Embryonic facial prominence (tissue), 1 donor: ENCODE results near the gene PNCK.

Experiments used
- DNase-seq: peaks from one replicate; pipeline ENCODE4 v3.0.0-alpha.2; 2016; ENCODE audit errors: extremely low spot score

PNCK gene

GRCh38 chrX:153628129-153628528 is 45.5 kb downstream of the PNCK start:
- no peak for DNase-seq

- no peak for DNase-seq
These were observed 45.9 kb downstream of the PNCK start for GRCh38 chrX:153627675-153628111.

DNA sequence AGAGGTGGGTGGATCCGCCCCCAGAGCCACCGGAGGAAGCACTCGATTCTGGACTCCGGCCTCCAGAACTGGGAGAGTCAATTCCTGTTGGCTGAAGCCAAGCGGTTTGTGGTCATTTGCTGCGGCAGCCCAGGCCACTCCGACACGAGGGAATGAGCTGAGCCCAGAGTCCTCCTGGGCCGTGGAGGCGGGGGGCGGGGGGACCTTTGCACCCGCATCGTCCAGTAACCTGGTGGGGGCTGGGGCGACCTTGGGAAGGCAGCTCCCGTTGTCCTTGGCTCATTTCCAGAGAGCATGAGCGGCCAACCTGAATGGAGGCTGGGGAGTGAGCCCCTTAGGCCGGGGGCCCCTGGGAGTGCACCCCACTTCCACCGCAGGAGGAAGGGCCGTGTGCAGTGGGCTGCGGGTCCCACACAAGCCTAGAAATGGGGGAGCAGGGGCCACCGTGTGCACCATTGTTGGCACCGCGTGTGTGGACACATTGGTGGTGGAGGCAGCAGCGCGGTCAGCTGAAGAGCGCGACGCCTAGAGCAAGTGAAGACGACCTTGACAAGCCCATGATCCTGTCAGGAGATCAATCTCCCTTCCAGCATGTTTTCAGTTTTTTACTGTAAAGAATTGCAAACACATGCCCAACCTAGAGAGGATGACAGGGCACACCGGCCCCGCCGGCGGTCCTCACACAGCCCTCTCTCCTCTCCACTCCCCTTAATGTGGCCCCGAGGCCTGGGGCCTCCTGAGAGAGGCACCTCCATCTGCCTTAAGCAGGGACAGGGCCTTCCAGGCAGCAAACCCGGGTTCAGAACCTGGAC is 46.5 kb downstream of the PNCK start:
- DNase-seq = no peak

- no peak for DNase-seq
These were observed 47.5 kb downstream of the PNCK start for GRCh38 chrX:153626025-153626633.

GRCh38 chrX:153625271-153626024 is 48.2 kb downstream of the PNCK start:
- no peak for DNase-seq

GRCh38 chrX:153624196-153625091 is 49.2 kb downstream of the PNCK start:
- DNase-seq = no peak

DNA sequence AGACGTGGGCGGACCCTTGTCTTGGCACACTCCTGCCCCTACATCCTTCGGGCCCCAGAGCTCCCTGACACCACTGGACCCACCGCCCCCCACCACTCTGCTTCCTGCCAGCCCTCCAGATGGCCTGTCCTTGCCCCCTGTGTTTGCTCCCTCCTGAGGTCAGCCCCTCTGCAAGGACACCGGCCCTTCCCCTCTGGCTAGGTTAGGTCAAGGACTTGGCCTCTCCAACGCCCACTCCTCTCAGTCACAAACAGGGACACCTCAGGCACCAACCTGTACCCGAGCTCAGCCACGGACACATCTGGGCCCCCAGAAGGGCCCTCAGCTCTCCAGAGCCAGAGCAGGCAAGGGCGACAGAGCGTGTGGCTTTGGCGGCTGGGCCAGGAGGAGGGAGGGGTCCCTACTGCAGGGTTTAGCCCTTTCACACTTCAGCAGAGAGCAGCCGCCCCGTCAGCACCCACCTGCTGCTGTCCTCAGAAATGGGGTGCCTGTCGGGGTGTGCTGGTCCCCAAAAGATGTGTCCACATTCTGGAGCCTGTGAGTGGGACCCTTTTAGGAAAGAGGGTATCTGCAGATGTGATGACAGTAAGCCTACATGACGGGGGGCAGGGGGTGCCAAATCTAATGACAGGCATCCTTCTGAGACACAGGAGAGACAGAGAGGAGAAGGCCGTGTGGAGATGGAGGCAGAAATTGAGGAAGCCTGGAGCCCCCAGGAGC is 50.1 kb downstream of the PNCK start:
- DNase-seq = no peak

DNA sequence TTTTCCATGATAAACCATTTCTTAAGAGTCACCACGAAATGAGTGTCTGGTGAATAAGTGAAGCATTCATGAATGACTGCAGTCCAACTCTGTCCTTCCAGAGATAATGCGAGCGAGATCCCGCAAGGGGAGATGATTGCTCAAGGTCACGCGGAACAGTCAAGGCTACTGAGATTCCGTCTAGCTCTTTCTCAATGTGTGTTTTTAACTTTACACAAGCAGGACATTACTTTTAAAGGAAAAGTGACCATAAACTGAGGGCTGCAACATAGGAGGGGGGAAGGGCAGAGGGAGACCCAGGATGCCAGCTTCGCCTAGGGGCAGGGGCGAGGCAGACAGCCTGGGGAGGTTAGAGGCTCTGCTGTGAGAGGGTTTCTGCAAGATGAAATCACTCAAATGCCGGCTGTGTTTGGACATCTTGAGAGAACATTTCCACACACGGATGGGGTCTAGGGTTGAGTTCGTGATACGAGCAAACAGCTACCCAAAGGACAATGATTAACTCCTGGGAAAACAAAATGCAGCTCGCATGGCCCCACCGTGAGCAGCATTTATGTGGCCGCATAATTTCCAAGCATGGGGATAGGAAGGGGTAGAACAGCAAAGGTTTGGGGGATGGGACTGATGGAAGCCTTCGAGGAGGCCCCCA is 50.8 kb downstream of the PNCK start:
- no peak for DNase-seq

DNA sequence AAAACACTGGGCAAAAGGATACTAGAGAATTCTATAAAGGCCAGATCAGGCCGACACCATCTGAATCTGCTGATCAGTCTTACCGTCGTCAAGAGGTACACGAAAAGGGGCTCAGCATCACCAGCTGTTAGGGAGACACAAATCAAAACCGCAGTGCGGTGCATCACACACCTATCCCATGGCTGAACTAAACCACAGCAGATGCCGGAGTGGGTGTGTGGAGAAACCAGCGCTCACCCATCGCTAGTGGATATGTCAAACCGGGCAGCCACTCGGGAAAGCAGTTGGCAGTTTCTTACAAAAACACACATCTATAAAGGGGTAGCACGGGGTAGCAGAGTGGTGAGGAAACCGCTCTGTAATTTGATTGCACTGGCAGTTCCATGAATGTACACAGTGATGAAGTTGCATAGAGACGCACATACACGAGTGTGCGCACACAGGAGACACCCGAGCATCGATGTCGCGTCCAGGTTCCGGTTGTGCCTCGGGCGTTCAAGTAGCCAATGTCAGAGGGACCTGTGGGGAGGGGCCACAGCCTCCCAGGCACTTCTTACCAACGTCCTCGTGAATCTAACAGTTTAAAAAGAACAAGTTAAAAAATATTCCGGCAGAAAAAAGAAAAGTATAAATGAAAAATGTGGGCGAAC is 51.5 kb downstream of the PNCK start:
- DNase-seq = no peak

DNA sequence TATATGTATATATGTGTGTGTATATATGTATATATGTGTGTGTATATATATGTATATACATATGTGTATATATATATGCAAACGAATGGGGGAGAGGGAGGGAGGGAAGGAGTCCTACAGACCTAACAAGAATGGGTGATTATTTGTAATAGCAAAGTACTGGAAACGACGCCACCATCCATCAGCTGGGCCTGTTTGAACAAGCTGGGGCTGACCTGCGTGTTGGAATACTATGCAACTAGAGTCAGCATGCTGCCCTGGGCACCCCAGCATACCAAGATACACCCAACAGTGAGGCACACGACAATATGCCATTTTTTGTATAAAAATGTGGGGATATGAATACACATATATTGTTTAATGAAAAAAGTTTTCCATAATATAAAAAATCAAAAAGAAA is 53.0 kb downstream of the PNCK start:
- DNase-seq = no peak
